H9 (cell line): ENCODE data around the gene GRIN2A. TPM values are rescaled to one million over a fixed set of nuclear protein-coding genes. Genes with fewer than 3 reads are reported as not detected.

ENCODE experiments used
- DNase-seq: peaks from one replicate; pipeline ENCODE4 v3.0.0-alpha.2; 2017
- H2AFZ ChIP-seq: one replicate; pipeline ENCODE4 v1.6.1; 2013; ENCODE audit warnings: mild to moderate bottlenecking, low read length, control low read depth, moderate library complexity
- H2AK5ac ChIP-seq: 2 replicates; pipeline ENCODE4 v1.6.1; 2013; ENCODE audit warnings: low read length, control low read depth, mixed read lengths; ENCODE audit not compliant: insufficient read length
- H2BK120ac ChIP-seq: one replicate; pipeline ENCODE4 v1.6.1; 2013; ENCODE audit warnings: low read depth, mild to moderate bottlenecking, low read length, control low read depth, inconsistent platforms; ENCODE audit not compliant: poor library complexity, severe bottlenecking
- H2BK12ac ChIP-seq: 2 replicates; pipeline ENCODE4 v1.6.1; 2013; ENCODE audit warnings: low read length, control low read depth, mixed read lengths, low read depth; ENCODE audit not compliant: insufficient read length
- H2BK15ac ChIP-seq: 2 replicates; pipeline ENCODE4 v1.6.1; 2013; ENCODE audit warnings: low read depth, low read length, control low read depth
- H2BK20ac ChIP-seq: one replicate; pipeline ENCODE4 v1.6.1; 2013; ENCODE audit warnings: low read depth, mild to moderate bottlenecking, low read length, control low read depth, inconsistent platforms; ENCODE audit not compliant: poor library complexity, severe bottlenecking
- H2BK5ac ChIP-seq: 2 replicates; pipeline ENCODE4 v1.6.1; 2013; ENCODE audit warnings: low read length, control low read depth, mixed read lengths; ENCODE audit not compliant: insufficient read length
- H3K14ac ChIP-seq: 2 replicates; pipeline ENCODE4 v1.6.1; 2013; ENCODE audit warnings: low read length, control low read depth; ENCODE audit not compliant: insufficient read depth
- H3K18ac ChIP-seq: 2 replicates; pipeline ENCODE4 v1.6.1; 2013; ENCODE audit warnings: low read depth, mild to moderate bottlenecking, mixed read lengths, low read length, control low read depth; ENCODE audit not compliant: insufficient read length
- H3K23ac ChIP-seq: 2 replicates; pipeline ENCODE4 v1.6.1; 2013; ENCODE audit warnings: low read length, control low read depth, mixed read lengths, low read depth; ENCODE audit not compliant: insufficient read length
- H3K23me2 ChIP-seq: 2 replicates; pipeline ENCODE4 v1.6.1; 2013; ENCODE audit warnings: low read depth, mild to moderate bottlenecking, mixed read lengths, low read length, control low read depth; ENCODE audit not compliant: insufficient read length, poor library complexity, severe bottlenecking
- H3K27ac ChIP-seq: 2 replicates; pipeline ENCODE4 v1.5.1; 2013; ENCODE audit warnings: low read length, control low read depth, mixed read lengths, low read depth; ENCODE audit not compliant: insufficient read length
- H3K27me3 ChIP-seq: 2 replicates; pipeline ENCODE4 v1.6.1; 2013; ENCODE audit warnings: low read length, control low read depth, inconsistent platforms; ENCODE audit not compliant: insufficient read depth
- H3K4ac ChIP-seq: 2 replicates; pipeline ENCODE4 v1.6.1; 2013; ENCODE audit warnings: low read depth, mild to moderate bottlenecking, control low read depth, inconsistent platforms, low read length, moderate library complexity
- H3K4me1 ChIP-seq: 2 replicates; pipeline ENCODE4 v1.6.1; 2013; ENCODE audit warnings: low read length, control low read depth, inconsistent platforms; ENCODE audit not compliant: insufficient read depth
- H3K4me2 ChIP-seq: 2 replicates; pipeline ENCODE4 v1.6.1; 2013; ENCODE audit warnings: low read length, control low read depth, mixed read lengths; ENCODE audit not compliant: insufficient read length, insufficient read depth
- H3K56ac ChIP-seq: 2 replicates; pipeline ENCODE4 v1.6.1; 2013; ENCODE audit warnings: low read depth, mild to moderate bottlenecking, mixed read lengths, low read length, control low read depth; ENCODE audit not compliant: insufficient read length
- H3K79me1 ChIP-seq: 2 replicates; pipeline ENCODE4 v1.6.1; 2013; ENCODE audit warnings: low read depth, mild to moderate bottlenecking, moderate library complexity, low read length, control low read depth, inconsistent platforms; ENCODE audit not compliant: insufficient read depth, poor library complexity, severe bottlenecking
- H3K79me2 ChIP-seq: 2 replicates; pipeline ENCODE4 v1.6.1; 2013; ENCODE audit warnings: low read length, control low read depth, inconsistent platforms; ENCODE audit not compliant: insufficient read depth
- H3K9ac ChIP-seq: 2 replicates; pipeline ENCODE4 v1.6.1; 2013; ENCODE audit warnings: low read length, control low read depth, mixed read lengths; ENCODE audit not compliant: insufficient read length; ENCODE audit errors: extremely low read depth
- H3K9me3 ChIP-seq: one replicate; pipeline ENCODE4 v1.6.1; 2013; ENCODE audit warnings: low read depth, low read length, inconsistent platforms; ENCODE audit not compliant: control insufficient read depth
- H3T11ph ChIP-seq: one replicate; pipeline ENCODE4 v1.6.1; 2013; ENCODE audit warnings: mild to moderate bottlenecking, low read length, control low read depth, inconsistent platforms
- H4K20me1 ChIP-seq: one replicate; pipeline ENCODE4 v1.6.1; 2013; ENCODE audit not compliant: control insufficient read depth, insufficient read length, insufficient read depth
- H4K5ac ChIP-seq: 2 replicates; pipeline ENCODE4 v1.6.1; 2013; ENCODE audit warnings: low read depth, mild to moderate bottlenecking, mixed read lengths, low read length, control low read depth; ENCODE audit not compliant: insufficient read length
- H4K8ac ChIP-seq: replicated peaks from 2 replicates; pipeline ENCODE4 v1.6.1; 2013; ENCODE audit warnings: low read length, control low read depth, mixed read lengths, low read depth; ENCODE audit not compliant: insufficient read length
- H4K91ac ChIP-seq: 2 replicates; pipeline ENCODE4 v1.6.1; 2013; ENCODE audit warnings: low read depth, mild to moderate bottlenecking, moderate library complexity, mixed read lengths, low read length, control low read depth; ENCODE audit not compliant: insufficient read length
- H3K27ac Mint-ChIP-seq, 3 experiments: 2 replicates in 2 of 3; 3 replicates in 1 of 3; pipeline ENCODE4 v1.8.0; 2020 to 2021; ENCODE audit warnings: mixed read lengths in 3 of 3, mild to moderate bottlenecking in 1 of 3, moderate library complexity in 1 of 3
- H3K27me3 Mint-ChIP-seq: 2 replicates; pipeline ENCODE4 v1.8.0; 2021; ENCODE audit warnings: low read depth, mild to moderate bottlenecking, moderate library complexity, mixed read lengths
- H3K36me3 Mint-ChIP-seq, 3 experiments: 2 replicates in 2 of 3; 3 replicates in 1 of 3; pipeline ENCODE4 v1.8.0; 2020 to 2021; ENCODE audit warnings: low read depth in 3 of 3, mixed read lengths in 3 of 3; ENCODE audit not compliant: insufficient read depth in 1 of 3
- H3K4me1 Mint-ChIP-seq, 2 experiments: 2 replicates each; pipeline ENCODE4 v1.8.0; 2020; ENCODE audit warnings: mixed read lengths in 2 of 2
- H3K4me3 Mint-ChIP-seq, 2 experiments: 2 replicates in 1 of 2; 3 replicates in 1 of 2; pipeline ENCODE4 v1.8.0; 2020 to 2021; ENCODE audit warnings: mild to moderate bottlenecking in 2 of 2, mixed read lengths in 2 of 2, moderate library complexity in 1 of 2
- H3K9me3 Mint-ChIP-seq, 2 experiments: 2 replicates in 1 of 2; 3 replicates in 1 of 2; pipeline ENCODE4 v1.8.0; 2020; ENCODE audit warnings: mild to moderate bottlenecking in 2 of 2, mixed read lengths in 2 of 2, moderate library complexity in 1 of 2
- CTCF ChIP-seq: fragments of 200-600 bp; sonication (generic); conservative IDR thresholded peaks from 3 replicates; pipeline ENCODE4 v1.8.0; 2021; ENCODE audit warnings: antibody characterized with exemption, mild to moderate bottlenecking
- WGBS: extraction: QIAGEN DNeasy Blood & Tissue Kit; methylation state at CpG from one replicate; pipeline ENCODE4 v1.1.7; 2013; ENCODE audit warnings: missing lambda C conversion rate, low lambda C conversion rate, mixed read lengths; ENCODE audit not compliant: insufficient read length; ENCODE audit errors: extremely low coverage; 5-methylcytosine and 5-hydroxymethylcytosine counted together
- total RNA-seq: library from RNA; stranded (reverse); gene quantifications from 2 replicates; pipeline ENCODE4 v1.2.1, GENCODE V29; 2021

The GRIN2A gene
- total RNA-seq, 1 experiment from 2014 or later, result 1.5 TPM

GRCh38 chr16:10136916-10137315 lies 45.3 kb downstream of the GRIN2A start:
- peak; percentile 60 for TF ChIP-seq CTCF
- DNase-seq, result peak; percentile 56
- no peak overlapping the region for H3K9ac ChIP-seq
- no peak overlapping the region for H3K18ac ChIP-seq
- no peak overlapping the region for H2BK5ac ChIP-seq
- H3K4me2 ChIP-seq, result no peak overlapping the region
- Mint-ChIP-seq H3K4me1 (no peaks in the 10 kb centered on the region), H3K27ac (no peak overlapping the region), H3K9me3 (peaks cover 3 to 4% of the 10 kb centered on the region in 2 experiments; a peak in 1 of 5 replicates), H3K4me3 (no peak overlapping the region), H3K27me3 (no peaks in the 10 kb centered on the region), H3K36me3 (peaks cover 0 to 5% (median 0%) of the 10 kb centered on the region in 3 experiments; a peak in 3 of 7 replicates)
- H2BK15ac ChIP-seq, result no peak overlapping the region
- H2AK5ac ChIP-seq, result no peak overlapping the region
- no peak overlapping the region for H3K4ac ChIP-seq
- H4K8ac ChIP-seq, result no peak overlapping the region
- H3K23me2 ChIP-seq, result no peaks in the 10 kb centered on the region
- no peak overlapping the region for H4K5ac ChIP-seq
- no peaks in the 10 kb centered on the region for H3K9me3 ChIP-seq
- H2BK120ac ChIP-seq, result no peak overlapping the region
- H4K91ac ChIP-seq, result no peak overlapping the region
- no peak overlapping the region for H2AFZ ChIP-seq
- WGBS, result no CpG with 5 or more reads among the region's 3 CpGs
- no peaks in the 10 kb centered on the region for H4K20me1 ChIP-seq
- no peak overlapping the region for H3K27ac ChIP-seq
- H3K79me1 ChIP-seq, result no peaks in the 10 kb centered on the region
- no peak overlapping the region for H3K56ac ChIP-seq
- no peaks in the 10 kb centered on the region for H3K79me2 ChIP-seq
- H2BK20ac ChIP-seq, result no peak overlapping the region
- H3K23ac ChIP-seq, result no peak overlapping the region
- no peaks in the 10 kb centered on the region for H3K27me3 ChIP-seq
- no peak overlapping the region for H3T11ph ChIP-seq
- no peak overlapping the region for H2BK12ac ChIP-seq
- no peak overlapping the region for H3K14ac ChIP-seq
- no peaks in the 10 kb centered on the region for H3K4me1 ChIP-seq
